ENCODE results near the gene EDIL3.
"Not testable (repeated sequence)": the region's sequence is repeated elsewhere in the genome, so short reads cannot be mapped to it uniquely, and the experiment has no call there.

Gene EDIL3

GRCh38 chr5:84378961-84379360, 5.7 kb downstream of the EDIL3 start:
- no peak for DNase-seq (ENCODE audit: low read depth in 1 of 2, low spot score in 1 of 2)

- DNase-seq (ENCODE audit: low read depth in 1 of 2, low spot score in 1 of 2): no peak
Measured at GRCh38 chr5:84378420-84378819, 6.3 kb downstream of the EDIL3 start.

- no peak for DNase-seq (ENCODE audit: low read depth in 1 of 2, low spot score in 1 of 2)
Measured at GRCh38 chr5:84376346-84376745, 8.3 kb downstream of the EDIL3 start.

GRCh38 chr5:84374568-84374967, 10.1 kb downstream of the EDIL3 start:
- no peak for DNase-seq (ENCODE audit: low read depth in 1 of 2, low spot score in 1 of 2)

- DNase-seq (ENCODE audit: low read depth in 1 of 2, low spot score in 1 of 2): no peak
Measured at GRCh38 chr5:84373506-84373905, 11.2 kb downstream of the EDIL3 start.

- DNase-seq (ENCODE audit: low read depth in 1 of 2, low spot score in 1 of 2): no peak
Measured at GRCh38 chr5:84372066-84372695, 12.5 kb downstream of the EDIL3 start.

GRCh38 chr5:84370176-84370575, 14.5 kb downstream of the EDIL3 start:
- DNase-seq (ENCODE audit: low read depth in 1 of 2, low spot score in 1 of 2): no peak

GRCh38 chr5:84364043-84364442, 20.6 kb downstream of the EDIL3 start:
- no peak for DNase-seq (ENCODE audit: low read depth in 1 of 2, low spot score in 1 of 2)

- DNase-seq (ENCODE audit: low read depth in 1 of 2, low spot score in 1 of 2): no peak
Measured at GRCh38 chr5:84362061-84362720, 22.5 kb downstream of the EDIL3 start.

- DNase-seq (ENCODE audit: low read depth in 1 of 2, low spot score in 1 of 2): no peak
Measured at GRCh38 chr5:84361572-84361971, 23.1 kb downstream of the EDIL3 start.

- no peak for DNase-seq (ENCODE audit: low read depth in 1 of 2, low spot score in 1 of 2)
Measured at GRCh38 chr5:84360056-84360455, 24.6 kb downstream of the EDIL3 start.

GRCh38 chr5:84354101-84354500, 30.6 kb downstream of the EDIL3 start:
- DNase-seq (ENCODE audit: low read depth in 1 of 2, low spot score in 1 of 2): no peak

- no peak for DNase-seq (ENCODE audit: low read depth in 1 of 2, low spot score in 1 of 2)
Measured at GRCh38 chr5:84344788-84345187, 39.9 kb downstream of the EDIL3 start.

GRCh38 chr5:84343171-84343570, 41.5 kb downstream of the EDIL3 start:
- DNase-seq (ENCODE audit: low read depth in 1 of 2, low spot score in 1 of 2): no peak

- DNase-seq (ENCODE audit: low read depth in 1 of 2, low spot score in 1 of 2): no peak
Measured at GRCh38 chr5:84332106-84332505, 52.6 kb downstream of the EDIL3 start.

GRCh38 chr5:84327591-84327990, 57.1 kb downstream of the EDIL3 start:
- DNase-seq (ENCODE audit: low read depth in 1 of 2, low spot score in 1 of 2): no peak

GRCh38 chr5:84322646-84323045, 62.0 kb downstream of the EDIL3 start:
- DNase-seq (ENCODE audit: low read depth in 1 of 2, low spot score in 1 of 2): no peak

GRCh38 chr5:84317826-84318225, 66.9 kb downstream of the EDIL3 start:
- DNase-seq (ENCODE audit: low read depth in 1 of 2, low spot score in 1 of 2): not testable (repeated sequence)

GRCh38 chr5:84312280-84312679, 72.4 kb downstream of the EDIL3 start:
- DNase-seq (ENCODE audit: low read depth in 1 of 2, low spot score in 1 of 2): not testable (repeated sequence)

- DNase-seq (ENCODE audit: low read depth in 1 of 2, low spot score in 1 of 2): not testable (repeated sequence)
Measured at GRCh38 chr5:84309850-84310249, 74.8 kb downstream of the EDIL3 start.

GRCh38 chr5:84306601-84307000, 78.1 kb downstream of the EDIL3 start:
- DNase-seq (ENCODE audit: low read depth in 1 of 2, low spot score in 1 of 2): no peak

GRCh38 chr5:84304599-84304998, 80.1 kb downstream of the EDIL3 start:
- no peak for DNase-seq (ENCODE audit: low read depth in 1 of 2, low spot score in 1 of 2)

GRCh38 chr5:84303315-84303714, 81.4 kb downstream of the EDIL3 start:
- no peak for DNase-seq (ENCODE audit: low read depth in 1 of 2, low spot score in 1 of 2)

Measured in activated T-helper 1 cell treated with anti-CD3 and anti-CD28 coated beads, Interleukin-2, amount 50 U/mL, for 16 hours (primary cell).